ENCODE results near the gene FMO2. TPM values are rescaled to one million over a fixed set of nuclear protein-coding genes. Genes with fewer than 3 reads are reported as not detected.

FMO2 gene
- total RNA-seq, 2 experiments from 2014 or later = not detected

DNA sequence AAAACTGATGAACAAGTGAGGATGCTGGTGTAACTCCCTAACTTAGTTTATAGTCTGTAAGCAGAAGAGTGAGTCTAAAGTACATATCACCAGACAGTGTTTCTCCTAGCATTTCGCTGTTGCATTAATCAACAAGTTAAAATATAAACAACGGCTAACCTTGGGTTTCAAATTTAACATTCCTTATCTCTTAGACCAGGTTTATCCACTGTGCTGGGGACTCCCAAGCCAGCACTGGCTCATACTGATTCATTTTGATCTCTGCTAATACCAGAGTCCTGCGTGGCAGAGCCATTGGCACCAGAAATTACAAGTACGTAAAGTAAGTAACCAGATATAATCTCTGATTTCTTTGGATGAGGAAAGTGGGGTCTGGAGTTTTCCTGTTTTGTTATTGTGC, 63.2 kb downstream of the FMO2 start, which contains the start of gene FMO1:
Gene FMO1 (plus strand): TSS at position 193 of the 400 bp plus-strand sequence. CDS start 9,594 bp downstream, outside the sequence.
- intact Hi-C loops (cut with micrococcal nuclease) = no loop called here
- peaks cover 39% of the 10 kb centered on the region for H3K27me3 Mint-ChIP-seq
- H3K9me3 Mint-ChIP-seq = no peaks in the 10 kb centered on the region
- no peaks in the 10 kb centered on the region for H3K36me3 Mint-ChIP-seq (ENCODE audit: low read depth)
- ATAC-seq = no peak
- CTCF ChIA-PET = interaction anchor here (7.6 kb wide), 1 partner anchor 64 kb away, joined by 71 read pairs; the partner anchor contains the start of gene FMO4
- H3K4me3 Mint-ChIP-seq = no peak within 1 kb of the TSS
- H3K4me1 Mint-ChIP-seq (ENCODE audit: low read depth) = peaks cover 9% of the 10 kb centered on the region
- no peak for DNase-seq
- H3K27ac Mint-ChIP-seq = no peak within 1 kb of the TSS
- POLR2A ChIA-PET = no interaction called here
- TF ChIP-seq, protein P1, sequence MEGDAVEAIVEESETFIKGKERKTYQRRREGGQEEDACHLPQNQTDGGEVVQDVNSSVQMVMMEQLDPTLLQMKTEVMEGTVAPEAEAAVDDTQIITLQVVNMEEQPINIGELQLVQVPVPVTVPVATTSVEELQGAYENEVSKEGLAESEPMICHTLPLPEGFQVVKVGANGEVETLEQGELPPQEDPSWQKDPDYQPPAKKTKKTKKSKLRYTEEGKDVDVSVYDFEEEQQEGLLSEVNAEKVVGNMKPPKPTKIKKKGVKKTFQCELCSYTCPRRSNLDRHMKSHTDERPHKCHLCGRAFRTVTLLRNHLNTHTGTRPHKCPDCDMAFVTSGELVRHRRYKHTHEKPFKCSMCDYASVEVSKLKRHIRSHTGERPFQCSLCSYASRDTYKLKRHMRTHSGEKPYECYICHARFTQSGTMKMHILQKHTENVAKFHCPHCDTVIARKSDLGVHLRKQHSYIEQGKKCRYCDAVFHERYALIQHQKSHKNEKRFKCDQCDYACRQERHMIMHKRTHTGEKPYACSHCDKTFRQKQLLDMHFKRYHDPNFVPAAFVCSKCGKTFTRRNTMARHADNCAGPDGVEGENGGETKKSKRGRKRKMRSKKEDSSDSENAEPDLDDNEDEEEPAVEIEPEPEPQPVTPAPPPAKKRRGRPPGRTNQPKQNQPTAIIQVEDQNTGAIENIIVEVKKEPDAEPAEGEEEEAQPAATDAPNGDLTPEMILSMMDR (IDR thresholded peaks at IDR 0.05) = no peak

DNA sequence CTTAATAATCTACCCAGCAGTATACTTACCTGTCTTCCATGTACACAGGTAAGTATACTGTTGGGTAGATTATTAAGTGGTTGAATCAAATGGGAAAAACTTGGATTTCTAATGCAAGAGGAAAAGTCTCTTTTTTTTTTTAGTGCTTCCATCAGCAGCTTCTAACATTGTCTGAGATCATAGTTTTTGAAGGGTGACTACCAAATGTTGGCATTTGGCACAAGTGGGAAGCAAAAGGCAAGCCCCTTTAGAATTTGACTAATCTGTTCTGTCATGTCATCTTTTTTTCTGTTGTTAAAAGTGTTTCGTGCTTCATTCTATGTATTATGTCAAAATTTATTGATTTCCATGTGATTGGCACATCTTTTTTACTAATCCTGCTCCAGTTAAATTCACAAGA, 63.7 kb downstream of the FMO2 start:
- ATAC-seq = no peak
- Mint-ChIP-seq H3K4me3 (no peak overlapping the region), H3K27me3 (peaks cover 35% of the 10 kb centered on the region), H3K4me1 (ENCODE audit: low read depth) (peaks cover 9% of the 10 kb centered on the region), H3K27ac (no peak overlapping the region), H3K36me3 (ENCODE audit: low read depth) (no peaks in the 10 kb centered on the region), H3K9me3 (no peaks in the 10 kb centered on the region)
- TF ChIP-seq, protein P1 (IDR thresholded peaks at IDR 0.05) = no peak
- DNase-seq = no peak
- intact Hi-C loops (cut with micrococcal nuclease) = no loop called here
- POLR2A ChIA-PET = no interaction called here
- CTCF ChIA-PET = interaction anchor here (7.6 kb wide), 1 partner anchor 64 kb away, joined by 71 read pairs; the partner anchor contains the start of gene FMO4

DNA sequence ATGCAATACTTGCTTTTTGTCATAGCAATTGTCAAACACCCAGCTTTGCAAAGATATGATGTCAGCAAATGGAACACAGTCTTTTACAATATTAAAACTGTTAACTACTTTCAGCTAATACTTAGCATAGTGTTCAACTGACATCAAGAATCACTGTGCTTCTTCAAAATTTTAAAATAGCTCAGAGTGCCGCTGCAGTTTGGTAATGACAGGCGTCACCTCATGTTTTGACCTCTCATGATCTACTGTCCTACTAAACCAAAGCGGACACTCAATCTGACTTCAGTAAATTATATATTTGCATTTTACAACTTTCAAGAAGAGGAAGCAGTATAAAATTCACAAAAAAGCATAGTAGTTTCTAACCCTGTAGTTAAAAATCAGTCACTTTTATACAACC, 65.2 kb downstream of the FMO2 start:
- no peak overlapping the region for H3K27ac Mint-ChIP-seq
- CTCF ChIA-PET = interaction anchor here (2.5 to 7.6 kb wide), 2 partner anchors 10 to 62 kb away, joined by 7 to 71 read pairs; partner anchors contain the start of gene FMO4
- intact Hi-C loops (cut with micrococcal nuclease) = no loop called here
- peaks cover 9% of the 10 kb centered on the region for H3K4me1 Mint-ChIP-seq (ENCODE audit: low read depth)
- ATAC-seq (no peak), DNase-seq (no peak)
- no peaks in the 10 kb centered on the region for H3K36me3 Mint-ChIP-seq (ENCODE audit: low read depth)
- TF ChIP-seq, protein P1 (IDR thresholded peaks at IDR 0.05) = no peak
- H3K4me3 Mint-ChIP-seq = no peak overlapping the region
- H3K27me3 Mint-ChIP-seq = peaks cover 42% of the 10 kb centered on the region
- H3K9me3 Mint-ChIP-seq = no peaks in the 10 kb centered on the region
- POLR2A ChIA-PET = no interaction called here

DNA sequence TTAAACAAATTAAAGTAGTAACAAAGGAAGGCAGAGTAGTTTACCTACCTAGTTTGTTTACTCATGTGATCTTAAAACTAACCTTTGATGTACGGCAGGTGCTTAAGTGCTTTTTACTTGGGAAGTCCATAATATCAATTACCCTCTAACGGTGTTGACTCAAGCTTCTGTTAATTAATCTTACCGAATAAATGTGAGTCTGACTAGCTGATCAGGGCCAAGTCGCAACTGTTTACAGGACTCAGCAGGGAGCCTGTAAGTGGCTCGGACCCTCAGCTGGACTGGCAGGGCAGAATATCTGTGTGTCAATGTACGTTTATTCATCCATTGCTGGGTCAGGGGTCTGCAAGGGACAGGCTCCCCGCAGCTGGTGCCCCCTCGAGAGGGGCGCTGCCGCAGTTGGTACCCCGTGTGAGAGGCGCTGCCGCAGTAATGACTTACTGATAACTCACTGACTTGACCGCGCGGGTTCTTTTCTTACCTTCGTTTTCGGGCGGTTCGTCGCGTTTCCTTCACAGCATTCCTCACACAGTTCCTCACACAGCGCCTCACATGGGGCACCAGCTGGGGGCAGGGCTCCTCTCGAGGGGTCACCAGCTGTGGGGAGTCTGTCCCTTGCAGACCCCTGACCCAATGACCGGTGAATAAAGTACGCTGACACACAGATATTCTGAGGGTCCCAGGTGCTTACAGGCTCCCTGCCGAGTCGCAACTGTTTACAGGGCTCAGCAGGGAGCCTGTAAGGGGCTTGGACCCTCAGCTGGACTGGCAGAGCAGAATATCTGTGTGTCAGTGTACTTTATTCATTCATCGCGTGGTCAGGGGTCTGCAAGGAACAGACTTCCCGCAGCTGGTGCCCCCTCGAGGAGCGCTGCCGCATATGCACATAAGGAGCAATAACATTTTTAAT, 66.2 kb downstream of the FMO2 start:
- peaks cover 45% of the 10 kb centered on the region for H3K27me3 Mint-ChIP-seq
- ATAC-seq (peak; percentile 80), DNase-seq (peak; percentile 53)
- ChIA-PET POLR2A (no interaction called here), CTCF (interaction anchor here (0.7 to 7.6 kb wide), 4 partner anchors 11 to 163 kb away, joined by 3 to 71 read pairs (median 5); partner anchors contain the start of gene FMO4)
- no peaks in the 10 kb centered on the region for H3K9me3 Mint-ChIP-seq
- intact Hi-C loops (cut with micrococcal nuclease) = no loop called here
- no peaks in the 10 kb centered on the region for H3K36me3 Mint-ChIP-seq (ENCODE audit: low read depth)
- TF ChIP-seq, protein P1 (IDR thresholded peaks at IDR 0.05) = peak; percentile 61
- H3K27ac Mint-ChIP-seq = no peak overlapping the region
- H3K4me3 Mint-ChIP-seq = peak overlapping the region; percentile 74
- peaks cover 9% of the 10 kb centered on the region for H3K4me1 Mint-ChIP-seq (ENCODE audit: low read depth)

DNA sequence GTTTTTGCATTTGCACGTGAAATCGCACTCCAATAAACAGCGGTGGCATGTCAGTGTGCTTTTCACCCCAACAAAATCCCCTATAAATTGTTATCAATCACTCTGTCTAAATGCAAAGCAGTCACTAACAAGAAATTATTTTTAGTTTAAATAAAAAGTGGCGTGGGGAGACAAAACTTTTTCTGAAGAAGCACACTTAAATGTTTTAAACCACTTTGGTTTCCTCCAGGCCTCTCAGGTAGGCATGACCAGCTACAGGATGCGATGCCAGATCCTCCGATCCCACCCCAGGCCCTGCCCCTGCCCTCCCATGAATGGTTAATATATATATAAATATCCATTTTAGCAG, 66.8 kb downstream of the FMO2 start:
- TF ChIP-seq, protein P1 (IDR thresholded peaks at IDR 0.05) = no peak
- ChIA-PET CTCF (interaction anchor here (0.7 to 7.6 kb wide), 4 partner anchors 10 to 164 kb away, joined by 3 to 71 read pairs (median 5); partner anchors contain the start of gene FMO4), POLR2A (no interaction called here)
- intact Hi-C loops (cut with micrococcal nuclease) = no loop called here
- Mint-ChIP-seq H3K4me1 (ENCODE audit: low read depth) (peaks cover 9% of the 10 kb centered on the region), H3K27me3 (peaks cover 45% of the 10 kb centered on the region), H3K9me3 (no peaks in the 10 kb centered on the region), H3K27ac (no peak overlapping the region), H3K36me3 (ENCODE audit: low read depth) (no peaks in the 10 kb centered on the region), H3K4me3 (peak overlapping the region; percentile 74)
- DNase-seq (no peak), ATAC-seq (no peak)

Data from activated CD8-positive, alpha-beta T cell treated with anti-CD3 and anti-CD28 coated beads for 36 hours (primary cell).